Tibial nerve (tissue), 4 donors: ENCODE measurements around the gene RPS10.

Source experiments
- CTCF ChIP-seq, 5 experiments: fragments of 200-600 bp in 3 of 5; fragments of 450-650 bp in 2 of 5; sonication (generic) in 3 of 5; IDR thresholded peaks; one replicate each; pipeline ENCODE4 v1.5.1; 2016 to 2019; ENCODE audit warnings: antibody characterized with exemption in 5 of 5, mild to moderate bottlenecking in 3 of 5, moderate library complexity in 2 of 5
- EP300 ChIP-seq, 2 donors: sonication (generic); formaldehyde crosslinking; IDR thresholded peaks; one replicate each; pipeline ENCODE4 v1.6.1; 2017; ENCODE audit warnings: antibody characterized with exemption in 2 of 2, mild to moderate bottlenecking in 1 of 2
- POLR2A ChIP-seq, 2 donors: fragments of 450-650 bp; IDR thresholded peaks; one replicate each; pipeline ENCODE4 v1.6.1; 2017; ENCODE audit warnings: antibody characterized with exemption in 2 of 2, mild to moderate bottlenecking in 2 of 2, moderate library complexity in 2 of 2

GRCh38 chr6:34462010-34462409, 36.1 kb upstream of the RPS10 start:
- TF ChIP-seq CTCF (IDR thresholded peaks at IDR 0.05): no peak
- no peak for TF ChIP-seq POLR2A (IDR thresholded peaks at IDR 0.05)
- no peak for TF ChIP-seq EP300 (IDR thresholded peaks at IDR 0.05)
